Left ventricle myocardium inferior (tissue), 1 donor: ENCODE data around the gene RPS3. TPM values are rescaled to one million over a fixed set of nuclear protein-coding genes. Genes with fewer than 3 reads are reported as not detected.

Experiments
- DNase-seq: peaks from one replicate; pipeline ENCODE4 v3.0.0-alpha.2; 2020
- H3K27ac ChIP-seq: fragments of 200-600 bp; replicated peaks from 2 replicates; pipeline ENCODE4 v1.8.0; 2021
- H3K27me3 ChIP-seq: fragments of 200-600 bp; 2 replicates; pipeline ENCODE4 v1.8.0; 2021; ENCODE audit warnings: low read depth
- H3K36me3 ChIP-seq: fragments of 200-600 bp; 2 replicates; pipeline ENCODE4 v1.8.0; 2021
- H3K4me1 ChIP-seq: fragments of 200-600 bp; 2 replicates; pipeline ENCODE4 v1.8.0; 2021
- H3K4me3 ChIP-seq: fragments of 200-600 bp; 2 replicates; pipeline ENCODE4 v1.8.0; 2021; ENCODE audit warnings: mild to moderate bottlenecking, moderate library complexity
- H3K9me3 ChIP-seq: fragments of 200-600 bp; replicated peaks from 2 replicates; pipeline ENCODE4 v1.8.0; 2021
- CTCF ChIP-seq: fragments of 200-600 bp; IDR thresholded peaks from 2 replicates; pipeline ENCODE4 v1.8.0; 2021; ENCODE audit warnings: antibody characterized with exemption, mild to moderate bottlenecking, borderline replicate concordance
- intact Hi-C: fragments of 100-400 bp; cut with micrococcal nuclease; formaldehyde crosslinking; loops from one replicate; pipeline ENCODE4 v1.11.0; 2022
- total RNA-seq: library from RNA; stranded (reverse); fragmentation: NEBNext Ultra II Directional; extraction: Animal tissue kit (Norgen Biotek cat#: 25700); gene quantifications from one replicate; pipeline ENCODE4 v1.2.1, GENCODE V29; 2021
- donor health status: DM: no; HTN: yes; CAD: no; lungs with severe emphysema.

Gene RPS3
- total RNA-seq, 1 donor from 2014 or later = 864 TPM

GRCh38 chr11:75431533-75432525 lies 32.5 kb downstream of the RPS3 start:
- no peak for TF ChIP-seq CTCF
- Histone ChIP-seq H3K27ac (no peak overlapping the region), H3K9me3 (peaks cover 5% of the 10 kb centered on the region), H3K36me3 (no peaks in the 10 kb centered on the region), H3K4me1 (peaks cover 36% of the 10 kb centered on the region), H3K4me3 (no peak overlapping the region), H3K27me3 (peaks cover 56% of the 10 kb centered on the region)
- intact Hi-C loops = no loop called here
- DNase-seq = no peak

- no peak for DNase-seq
Measured at GRCh38 chr11:75432911-75433321, 33.6 kb downstream of the RPS3 start, which contains the start of gene KLHL35. Gene KLHL35, minus strand, starts transcription at chr11:75433203. Its CDS starts 2,574 bp downstream, at chr11:75430629.

GRCh38 chr11:75433443-75433842 lies 34.1 kb downstream of the RPS3 start:
- intact Hi-C loops = no loop called here
- Histone ChIP-seq H3K4me3 (no peak overlapping the region), H3K9me3 (peaks cover 5% of the 10 kb centered on the region), H3K4me1 (peaks cover 21% of the 10 kb centered on the region), H3K27ac (no peak overlapping the region), H3K36me3 (no peaks in the 10 kb centered on the region), H3K27me3 (peaks cover 56% of the 10 kb centered on the region)
- no peak for DNase-seq
- TF ChIP-seq CTCF = no peak

More at GRCh38 chr11:75432911-75433321, 33.6 kb downstream of the RPS3 start, which contains the start of gene KLHL35:
- TF ChIP-seq CTCF = no peak
- intact Hi-C loops = no loop called here
- Histone ChIP-seq H3K27me3 (peaks cover 56% of the 10 kb centered on the region), H3K4me3 (no peak within 1 kb of the TSS), H3K4me1 (peaks cover 25% of the 10 kb centered on the region), H3K36me3 (no peaks in the 10 kb centered on the region), H3K27ac (no peak within 1 kb of the TSS), H3K9me3 (peaks cover 5% of the 10 kb centered on the region)

GRCh38 chr11:75434051-75434450 lies 34.7 kb downstream of the RPS3 start:
- no peak for DNase-seq
- H3K27me3 ChIP-seq = peaks cover 56% of the 10 kb centered on the region
- no peak for TF ChIP-seq CTCF

GRCh38 chr11:75434886-75435570 lies 35.7 kb downstream of the RPS3 start:
- Histone ChIP-seq H3K4me1 (peaks cover 8% of the 10 kb centered on the region), H3K9me3 (no peaks in the 10 kb centered on the region), H3K36me3 (no peaks in the 10 kb centered on the region), H3K4me3 (no peak overlapping the region), H3K27me3 (peaks cover 48% of the 10 kb centered on the region), H3K27ac (no peak overlapping the region)
- TF ChIP-seq CTCF = no peak
- no peak for DNase-seq
- intact Hi-C loops = no loop called here

More at GRCh38 chr11:75434051-75434450, 34.7 kb downstream of the RPS3 start:
- Histone ChIP-seq H3K27ac (no peak overlapping the region), H3K4me1 (peaks cover 15% of the 10 kb centered on the region), H3K4me3 (no peak overlapping the region), H3K36me3 (no peaks in the 10 kb centered on the region), H3K9me3 (peaks cover 5% of the 10 kb centered on the region)
- intact Hi-C loops = no loop called here
